ENCODE results near the gene CHMP3. TPM values are rescaled to one million over a fixed set of nuclear protein-coding genes. Genes with fewer than 3 reads are reported as not detected.

Gene CHMP3
- total and polyA plus RNA-seq, 2 donors (not counting 1 experiment from before 2014, with no cell fraction given), result 73.3 to 161 TPM

- Histone ChIP-seq H3K27me3 (ENCODE audit: control insufficient read depth, insufficient read depth, low read length) (no peaks in the 10 kb centered on the region), H3K4me1 (ENCODE audit: control insufficient read depth, extremely low read depth, insufficient read depth, low read length) (no peaks in the 10 kb centered on the region), H4K20me1 (ENCODE audit: control insufficient read depth, extremely low read depth, insufficient read depth, low read length) (no peaks in the 10 kb centered on the region), H3K9me3 (ENCODE audit: control insufficient read depth, insufficient read depth, low read depth, low read length) (no peaks in the 10 kb centered on the region), H2AFZ (ENCODE audit: low read length) (no peak overlapping the region), H3K4me3 (replicated peaks in 1 of 4; ENCODE audit: control extremely low read depth in 1 of 4, insufficient read depth in 1 of 4, low read depth in 3 of 4, low read length in 4 of 4) (no peak overlapping the region), H3K4me2 (ENCODE audit: extremely low read depth, insufficient read depth, low read length) (no peak overlapping the region), H3K36me3 (ENCODE audit: control insufficient read depth, insufficient read depth, low read length) (peaks cover 4% of the 10 kb centered on the region), H3K27ac (ENCODE audit: insufficient read depth, low read length) (no peak overlapping the region), H3K9ac (ENCODE audit: insufficient read depth, low read length) (no peak overlapping the region), H3K79me2 (ENCODE audit: control insufficient read depth, insufficient read depth, low read length) (no peaks in the 10 kb centered on the region)
- TF ChIP-seq EZH2 (IDR thresholded peaks at IDR 0.05; ENCODE audit: low read length, missing control alignments), result no peak
- TF ChIP-seq, protein P1, sequence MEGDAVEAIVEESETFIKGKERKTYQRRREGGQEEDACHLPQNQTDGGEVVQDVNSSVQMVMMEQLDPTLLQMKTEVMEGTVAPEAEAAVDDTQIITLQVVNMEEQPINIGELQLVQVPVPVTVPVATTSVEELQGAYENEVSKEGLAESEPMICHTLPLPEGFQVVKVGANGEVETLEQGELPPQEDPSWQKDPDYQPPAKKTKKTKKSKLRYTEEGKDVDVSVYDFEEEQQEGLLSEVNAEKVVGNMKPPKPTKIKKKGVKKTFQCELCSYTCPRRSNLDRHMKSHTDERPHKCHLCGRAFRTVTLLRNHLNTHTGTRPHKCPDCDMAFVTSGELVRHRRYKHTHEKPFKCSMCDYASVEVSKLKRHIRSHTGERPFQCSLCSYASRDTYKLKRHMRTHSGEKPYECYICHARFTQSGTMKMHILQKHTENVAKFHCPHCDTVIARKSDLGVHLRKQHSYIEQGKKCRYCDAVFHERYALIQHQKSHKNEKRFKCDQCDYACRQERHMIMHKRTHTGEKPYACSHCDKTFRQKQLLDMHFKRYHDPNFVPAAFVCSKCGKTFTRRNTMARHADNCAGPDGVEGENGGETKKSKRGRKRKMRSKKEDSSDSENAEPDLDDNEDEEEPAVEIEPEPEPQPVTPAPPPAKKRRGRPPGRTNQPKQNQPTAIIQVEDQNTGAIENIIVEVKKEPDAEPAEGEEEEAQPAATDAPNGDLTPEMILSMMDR (conservative IDR thresholded peaks at IDR 0.05 in 1 of 2, IDR thresholded peaks at IDR 0.05 in 1 of 2; ENCODE audit: low read depth in 1 of 2, low read length in 2 of 2), result no peak
- no peak for DNase-seq (ENCODE audit: low read depth in 2 of 2)
These were observed 98.6 kb downstream of the CHMP3 start for GRCh38 chr2:86464652-86465051.

- H3K36me3 ChIP-seq (ENCODE audit: control insufficient read depth, insufficient read depth, low read length), result peaks cover 14% of the 10 kb centered on the region
- TF ChIP-seq, protein P1 (conservative IDR thresholded peaks at IDR 0.05 in 1 of 2, IDR thresholded peaks at IDR 0.05 in 1 of 2; ENCODE audit: low read depth in 1 of 2, low read length in 2 of 2), result no peak
- TF ChIP-seq EZH2 (IDR thresholded peaks at IDR 0.05; ENCODE audit: low read length, missing control alignments), result no peak
These were observed 102.0 kb downstream of the CHMP3 start for GRCh38 chr2:86461042-86461743.

DNA sequence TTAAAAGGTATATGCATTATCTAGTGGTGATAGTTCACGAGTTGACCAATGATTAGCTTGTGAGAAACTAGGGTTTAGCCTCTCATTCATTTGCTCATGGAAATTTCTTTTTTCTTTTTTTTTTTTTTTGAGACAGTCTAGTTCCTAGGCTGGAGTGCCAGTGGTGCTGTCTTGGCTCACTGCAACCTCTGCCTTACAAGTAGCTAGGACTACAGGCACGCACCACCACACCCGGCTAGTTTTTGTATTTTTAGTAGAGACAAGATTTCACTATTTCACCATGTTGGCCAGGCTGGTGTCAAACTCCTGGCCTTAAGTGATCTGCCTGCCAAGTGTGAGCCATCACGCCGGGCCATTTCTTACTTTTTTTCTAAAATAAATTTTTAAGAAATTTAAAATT lies 108.1 kb downstream of the CHMP3 start:
- H3K4me2 ChIP-seq (ENCODE audit: extremely low read depth, insufficient read depth, low read length), result no peak overlapping the region
- H2AFZ ChIP-seq (ENCODE audit: low read length), result no peak overlapping the region
- H3K27ac ChIP-seq (ENCODE audit: insufficient read depth, low read length), result no peak overlapping the region
- no peaks in the 10 kb centered on the region for H4K20me1 ChIP-seq (ENCODE audit: control insufficient read depth, extremely low read depth, insufficient read depth, low read length)
- H3K4me3 ChIP-seq (replicated peaks in 1 of 4; ENCODE audit: control extremely low read depth in 1 of 4, insufficient read depth in 1 of 4, low read depth in 3 of 4, low read length in 4 of 4), result no peak overlapping the region
- H3K36me3 ChIP-seq (ENCODE audit: control insufficient read depth, insufficient read depth, low read length), result peaks cover 14% of the 10 kb centered on the region
- H3K4me1 ChIP-seq (ENCODE audit: control insufficient read depth, extremely low read depth, insufficient read depth, low read length), result no peaks in the 10 kb centered on the region
- H3K79me2 ChIP-seq (ENCODE audit: control insufficient read depth, insufficient read depth, low read length), result no peaks in the 10 kb centered on the region
- no peaks in the 10 kb centered on the region for H3K27me3 ChIP-seq (ENCODE audit: control insufficient read depth, insufficient read depth, low read length)
- TF ChIP-seq EZH2 (IDR thresholded peaks at IDR 0.05; ENCODE audit: low read length, missing control alignments), result no peak
- no peaks in the 10 kb centered on the region for H3K9me3 ChIP-seq (ENCODE audit: control insufficient read depth, insufficient read depth, low read depth, low read length)
- no peak overlapping the region for H3K9ac ChIP-seq (ENCODE audit: insufficient read depth, low read length)
- DNase-seq (ENCODE audit: low read depth in 2 of 2), result no peak

More at GRCh38 chr2:86461042-86461743, 102.0 kb downstream of the CHMP3 start:
- Histone ChIP-seq H4K20me1 (ENCODE audit: control insufficient read depth, extremely low read depth, insufficient read depth, low read length) (no peaks in the 10 kb centered on the region), H3K4me2 (ENCODE audit: extremely low read depth, insufficient read depth, low read length) (no peak overlapping the region), H3K4me3 (replicated peaks in 1 of 4; ENCODE audit: control extremely low read depth in 1 of 4, insufficient read depth in 1 of 4, low read depth in 3 of 4, low read length in 4 of 4) (no peak overlapping the region), H3K9me3 (ENCODE audit: control insufficient read depth, insufficient read depth, low read depth, low read length) (no peaks in the 10 kb centered on the region), H3K4me1 (ENCODE audit: control insufficient read depth, extremely low read depth, insufficient read depth, low read length) (no peaks in the 10 kb centered on the region), H3K27ac (ENCODE audit: insufficient read depth, low read length) (no peak overlapping the region), H3K79me2 (ENCODE audit: control insufficient read depth, insufficient read depth, low read length) (no peaks in the 10 kb centered on the region), H3K27me3 (ENCODE audit: control insufficient read depth, insufficient read depth, low read length) (no peaks in the 10 kb centered on the region), H2AFZ (ENCODE audit: low read length) (no peak overlapping the region), H3K9ac (ENCODE audit: insufficient read depth, low read length) (no peak overlapping the region)
- DNase-seq (ENCODE audit: low read depth in 2 of 2), result no peak
